Natural killer cell (primary cell): Measurements from ENCODE around the gene ACTC1. TPM values are rescaled to one million over a fixed set of nuclear protein-coding genes. Genes with fewer than 3 reads are reported as not detected.

Source experiments
- ATAC-seq, 3 donors: fragments of 150-1000 bp in 2 of 3; fragments of 200-7000 bp in 1 of 3; cut with Tn5 transposase; 1 replicate in 1 of 3; 2 replicates in 2 of 3; pipeline ENCODE4 v1.10.0; 2021; ENCODE audit warnings: mild to moderate bottlenecking in 2 of 3, moderate library complexity in 2 of 3
- DNase-seq, 2 donors: peaks; one replicate each; pipeline versions ENCODE4 v3.0.0 to v3.0.0-alpha.2; 2013 to 2021; ENCODE audit warnings: mixed read lengths in 1 of 2
- H3K27ac ChIP-seq: one replicate; pipeline ENCODE4 v1.5.1; 2013; ENCODE audit warnings: mild to moderate bottlenecking, low read length
- H3K27me3 ChIP-seq: one replicate; pipeline ENCODE4 v1.6.1; 2013; ENCODE audit warnings: low read length; ENCODE audit not compliant: control insufficient read depth, insufficient read depth
- H3K36me3 ChIP-seq: one replicate; pipeline ENCODE4 v1.6.1; 2013; ENCODE audit warnings: low read length; ENCODE audit not compliant: control insufficient read depth, insufficient read depth
- H3K4me1 ChIP-seq: one replicate; pipeline ENCODE4 v1.6.1; 2013; ENCODE audit warnings: low read length; ENCODE audit not compliant: control insufficient read depth, insufficient read depth
- H3K4me3 ChIP-seq: one replicate; pipeline ENCODE4 v1.5.1; 2013; ENCODE audit warnings: low read length
- H3K9me3 ChIP-seq: one replicate; pipeline ENCODE4 v1.6.1; 2013; ENCODE audit warnings: low read length; ENCODE audit not compliant: control insufficient read depth, insufficient read depth
- H3K27ac Mint-ChIP-seq, 2 donors: one replicate each; pipeline ENCODE4 v1.8.0; 2022; ENCODE audit warnings: mild to moderate bottlenecking in 2 of 2, mixed read lengths in 2 of 2, moderate library complexity in 1 of 2
- H3K27me3 Mint-ChIP-seq, 2 donors: one replicate each; pipeline ENCODE4 v1.8.0; 2022; ENCODE audit warnings: low read depth in 2 of 2, mixed read lengths in 2 of 2
- H3K36me3 Mint-ChIP-seq: one replicate; pipeline ENCODE4 v1.8.0; 2022; ENCODE audit warnings: mixed read lengths
- H3K4me1 Mint-ChIP-seq, 2 donors: one replicate each; pipeline ENCODE4 v1.8.0; 2022; ENCODE audit warnings: mixed read lengths in 2 of 2
- H3K4me3 Mint-ChIP-seq: one replicate; pipeline ENCODE4 v1.8.0; 2022; ENCODE audit warnings: mild to moderate bottlenecking, moderate library complexity, mixed read lengths
- H3K9me3 Mint-ChIP-seq, 2 donors: one replicate each; pipeline ENCODE4 v1.8.0; 2022; ENCODE audit warnings: mixed read lengths in 2 of 2
- WGBS: methylation state at CpG from one replicate; pipeline ENCODE4 v1.1.7; 2013; ENCODE audit warnings: missing lambda C conversion rate; ENCODE audit not compliant: insufficient coverage; 5-methylcytosine and 5-hydroxymethylcytosine counted together
- intact Hi-C: fragments of 100-400 bp; cut with micrococcal nuclease; formaldehyde crosslinking; loops from one replicate; pipeline ENCODE4 v1.14.2; 2022
- total RNA-seq, 4 donors: library from RNA; stranded (reverse); fragments of 120-200 nt in 1 of 4; gene quantifications; one replicate each; pipeline versions ENCODE4 v1.2.3 to v1.2.4, GENCODE V29; 2013 to 2022
- TF ChIP-seq, protein P1 (sequence below): fragments of 200-600 bp; IDR thresholded peaks from one replicate; pipeline ENCODE4 v1.8.0; 2022; ENCODE audit warnings: antibody characterized with exemption

ACTC1 gene
- total RNA-seq, 3 donors from 2014 or later (not counting 1 experiment from before 2014, with no cell fraction given) = not detected

DNA sequence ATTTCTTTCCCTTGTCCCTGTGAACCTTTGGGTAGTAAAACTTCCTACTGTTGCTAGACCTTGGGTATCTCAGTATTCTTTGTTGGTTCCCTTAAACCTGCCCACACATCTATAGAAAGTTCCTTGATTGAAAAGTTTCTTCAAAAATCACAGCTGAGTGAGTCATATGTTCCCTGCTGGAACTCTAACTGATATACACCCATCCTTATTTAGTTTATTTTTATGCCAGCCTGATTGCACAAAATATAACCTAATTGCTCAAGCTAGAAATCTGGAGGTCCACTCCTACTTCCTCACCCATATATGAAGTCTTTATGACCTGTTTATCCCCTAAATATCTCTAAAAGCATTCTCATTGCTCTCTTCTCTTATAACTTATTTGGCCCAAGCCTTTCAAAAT is 26.8 kb downstream of the ACTC1 start:
- no peaks in the 10 kb centered on the region for H3K36me3 ChIP-seq
- no peak for DNase-seq
- Mint-ChIP-seq H3K9me3 (no peaks in the 10 kb centered on the region), H3K27ac (no peak overlapping the region), H3K36me3 (no peaks in the 10 kb centered on the region), H3K4me1 (no peaks in the 10 kb centered on the region), H3K27me3 (peaks cover 13 to 49% of the 10 kb centered on the region in 2 donors), H3K4me3 (no peak overlapping the region)
- no peak overlapping the region for H3K27ac ChIP-seq
- H3K9me3 ChIP-seq = no peaks in the 10 kb centered on the region
- ATAC-seq = no peak
- H3K4me1 ChIP-seq = no peaks in the 10 kb centered on the region
- no peak overlapping the region for H3K4me3 ChIP-seq
- TF ChIP-seq, protein P1, sequence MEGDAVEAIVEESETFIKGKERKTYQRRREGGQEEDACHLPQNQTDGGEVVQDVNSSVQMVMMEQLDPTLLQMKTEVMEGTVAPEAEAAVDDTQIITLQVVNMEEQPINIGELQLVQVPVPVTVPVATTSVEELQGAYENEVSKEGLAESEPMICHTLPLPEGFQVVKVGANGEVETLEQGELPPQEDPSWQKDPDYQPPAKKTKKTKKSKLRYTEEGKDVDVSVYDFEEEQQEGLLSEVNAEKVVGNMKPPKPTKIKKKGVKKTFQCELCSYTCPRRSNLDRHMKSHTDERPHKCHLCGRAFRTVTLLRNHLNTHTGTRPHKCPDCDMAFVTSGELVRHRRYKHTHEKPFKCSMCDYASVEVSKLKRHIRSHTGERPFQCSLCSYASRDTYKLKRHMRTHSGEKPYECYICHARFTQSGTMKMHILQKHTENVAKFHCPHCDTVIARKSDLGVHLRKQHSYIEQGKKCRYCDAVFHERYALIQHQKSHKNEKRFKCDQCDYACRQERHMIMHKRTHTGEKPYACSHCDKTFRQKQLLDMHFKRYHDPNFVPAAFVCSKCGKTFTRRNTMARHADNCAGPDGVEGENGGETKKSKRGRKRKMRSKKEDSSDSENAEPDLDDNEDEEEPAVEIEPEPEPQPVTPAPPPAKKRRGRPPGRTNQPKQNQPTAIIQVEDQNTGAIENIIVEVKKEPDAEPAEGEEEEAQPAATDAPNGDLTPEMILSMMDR = no peak
- intact Hi-C loops = no loop called here
- no peaks in the 10 kb centered on the region for H3K27me3 ChIP-seq

DNA sequence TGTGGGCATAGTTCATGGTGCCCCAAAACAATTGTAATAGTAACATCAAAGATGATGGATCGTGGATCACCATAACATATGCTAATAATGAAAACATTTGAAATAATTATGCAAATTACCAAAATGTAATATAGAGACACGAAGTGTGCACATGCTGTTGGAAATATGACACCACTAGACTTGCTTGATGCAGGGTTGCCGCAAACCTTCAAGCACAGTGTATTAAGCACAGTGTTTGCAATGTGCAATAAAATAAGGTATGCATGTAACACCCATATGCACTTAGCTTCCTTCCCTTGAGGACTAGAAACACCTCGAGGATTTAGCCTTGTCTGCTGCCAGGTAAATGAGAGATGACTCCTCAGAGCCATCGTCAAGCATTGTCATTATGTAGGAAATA is 29.6 kb downstream of the ACTC1 start:
- Histone ChIP-seq H3K9me3 (no peaks in the 10 kb centered on the region), H3K4me1 (no peaks in the 10 kb centered on the region), H3K4me3 (no peak overlapping the region), H3K27me3 (no peaks in the 10 kb centered on the region), H3K36me3 (no peaks in the 10 kb centered on the region), H3K27ac (no peak overlapping the region)
- WGBS = 80% methylated on average over 4 of the region's 5 CpGs
- no peak overlapping the region for H3K4me3 Mint-ChIP-seq
- ATAC-seq (no peak), DNase-seq (no peak)
- H3K36me3 Mint-ChIP-seq = peaks cover 8% of the 10 kb centered on the region
- no peak overlapping the region for H3K27ac Mint-ChIP-seq
- no peaks in the 10 kb centered on the region for H3K4me1 Mint-ChIP-seq
- H3K27me3 Mint-ChIP-seq = peaks cover 18 to 50% of the 10 kb centered on the region in 2 donors
- intact Hi-C loops = no loop called here
- H3K9me3 Mint-ChIP-seq = no peaks in the 10 kb centered on the region
- TF ChIP-seq, protein P1 = no peak

DNA sequence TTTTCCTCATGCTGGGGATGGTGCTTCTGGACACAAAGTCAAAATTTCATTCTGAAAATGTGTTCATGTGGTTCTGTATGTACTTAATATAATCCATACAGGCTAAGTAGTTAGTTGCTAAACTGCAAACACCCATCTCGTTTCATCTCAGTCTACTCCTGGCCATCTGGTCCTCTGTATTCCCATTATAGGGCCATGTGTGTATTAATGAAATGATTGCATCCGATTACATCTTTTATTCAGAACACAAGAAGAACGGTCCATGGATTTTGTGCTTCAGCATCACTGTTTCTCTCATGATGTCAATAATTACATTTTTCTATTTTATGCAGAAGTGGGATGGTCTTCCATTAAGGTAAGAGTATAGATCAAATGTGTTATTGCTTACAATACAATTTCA is 34.4 kb downstream of the ACTC1 start:
- Histone ChIP-seq H3K4me3 (no peak overlapping the region), H3K27me3 (peaks cover 10% of the 10 kb centered on the region), H3K9me3 (no peaks in the 10 kb centered on the region), H3K4me1 (no peaks in the 10 kb centered on the region), H3K27ac (no peak overlapping the region), H3K36me3 (no peaks in the 10 kb centered on the region)
- intact Hi-C loops = no loop called here
- peaks cover 8% of the 10 kb centered on the region for H3K36me3 Mint-ChIP-seq
- H3K4me1 Mint-ChIP-seq = no peaks in the 10 kb centered on the region
- no peaks in the 10 kb centered on the region for H3K9me3 Mint-ChIP-seq
- TF ChIP-seq, protein P1 = no peak
- ATAC-seq = no peak
- no CpG with 5 or more reads among the region's 3 CpGs for WGBS
- H3K27me3 Mint-ChIP-seq = peaks cover 29 to 68% of the 10 kb centered on the region in 2 donors
- DNase-seq = no peak
- H3K4me3 Mint-ChIP-seq = no peak overlapping the region
- H3K27ac Mint-ChIP-seq = no peak overlapping the region

DNA sequence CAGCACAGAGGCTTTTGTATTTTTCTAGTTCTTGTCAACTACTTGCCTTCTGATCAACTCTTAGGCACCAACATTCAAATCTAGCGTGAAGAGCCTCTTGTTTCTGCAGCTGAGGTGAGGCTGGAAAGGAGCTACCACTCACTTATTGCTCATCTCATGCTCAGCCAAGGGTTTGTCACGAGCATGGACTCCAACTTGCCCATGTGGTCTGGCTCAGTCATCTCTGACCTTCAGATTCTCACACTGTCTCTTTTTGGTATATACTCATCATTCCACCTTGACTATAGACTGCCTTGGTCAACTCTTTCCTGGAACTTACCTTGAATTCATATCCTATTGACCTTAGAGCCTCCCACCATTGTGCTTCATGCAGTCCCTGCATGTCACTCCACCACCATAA is 35.4 kb downstream of the ACTC1 start:
- TF ChIP-seq, protein P1 = no peak
- Histone ChIP-seq H3K4me3 (no peak overlapping the region), H3K27me3 (peaks cover 10% of the 10 kb centered on the region), H3K4me1 (no peaks in the 10 kb centered on the region), H3K36me3 (no peaks in the 10 kb centered on the region), H3K9me3 (no peaks in the 10 kb centered on the region), H3K27ac (no peak overlapping the region)
- WGBS = 65% methylated on average over 2 of the region's 2 CpGs
- intact Hi-C loops = no loop called here
- DNase-seq (no peak), ATAC-seq (no peak)
- Mint-ChIP-seq H3K27ac (no peak overlapping the region), H3K36me3 (peaks cover 8% of the 10 kb centered on the region), H3K4me3 (no peak overlapping the region), H3K9me3 (no peaks in the 10 kb centered on the region), H3K4me1 (no peaks in the 10 kb centered on the region), H3K27me3 (peaks cover 35 to 76% of the 10 kb centered on the region in 2 donors)
